ENCODE results near the gene THRAP3.

Gene THRAP3

GRCh38 chr1:36303650-36304360 lies 79.6 kb downstream of the THRAP3 start:
- DNase-seq, result no peak

DNA sequence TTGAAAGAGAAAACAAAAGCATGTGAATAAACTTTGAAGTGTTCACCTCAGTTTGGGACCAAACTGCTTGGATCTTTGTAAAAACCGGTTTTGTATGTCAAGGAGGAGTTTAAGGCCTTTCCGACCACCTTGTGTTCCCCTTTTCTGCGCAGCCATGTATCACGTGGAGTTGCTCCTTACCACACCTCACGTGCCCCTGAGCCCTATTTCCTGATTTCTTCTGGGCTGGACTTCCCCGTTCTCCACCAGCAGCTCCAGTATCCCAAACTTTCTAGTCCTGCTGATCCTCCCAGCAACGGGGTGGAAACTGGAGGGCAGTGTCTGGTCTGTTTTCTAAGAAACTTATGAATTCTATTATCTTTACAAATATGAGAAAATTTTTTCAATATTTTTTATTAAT lies 80.3 kb downstream of the THRAP3 start:
- no peak for DNase-seq

- peak; percentile 39 for DNase-seq
These were observed 81.0 kb downstream of the THRAP3 start for GRCh38 chr1:36304970-36305914.

DNA sequence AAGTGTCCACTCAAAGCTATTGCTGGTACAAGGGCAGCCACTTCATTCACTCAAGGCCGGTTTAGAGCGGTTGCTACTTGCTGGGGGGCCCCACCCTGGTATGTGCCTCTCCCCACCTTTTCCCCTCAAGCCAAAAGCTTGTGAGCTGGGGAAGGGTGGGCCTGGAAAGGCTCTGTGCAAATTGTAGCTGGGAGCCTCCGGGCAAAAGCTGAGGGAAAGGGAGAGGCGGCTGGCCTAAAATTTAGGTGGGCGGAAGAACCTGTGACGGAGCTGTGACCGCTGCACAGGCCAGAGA lies 81.6 kb downstream of the THRAP3 start:
- no peak for DNase-seq

DNA sequence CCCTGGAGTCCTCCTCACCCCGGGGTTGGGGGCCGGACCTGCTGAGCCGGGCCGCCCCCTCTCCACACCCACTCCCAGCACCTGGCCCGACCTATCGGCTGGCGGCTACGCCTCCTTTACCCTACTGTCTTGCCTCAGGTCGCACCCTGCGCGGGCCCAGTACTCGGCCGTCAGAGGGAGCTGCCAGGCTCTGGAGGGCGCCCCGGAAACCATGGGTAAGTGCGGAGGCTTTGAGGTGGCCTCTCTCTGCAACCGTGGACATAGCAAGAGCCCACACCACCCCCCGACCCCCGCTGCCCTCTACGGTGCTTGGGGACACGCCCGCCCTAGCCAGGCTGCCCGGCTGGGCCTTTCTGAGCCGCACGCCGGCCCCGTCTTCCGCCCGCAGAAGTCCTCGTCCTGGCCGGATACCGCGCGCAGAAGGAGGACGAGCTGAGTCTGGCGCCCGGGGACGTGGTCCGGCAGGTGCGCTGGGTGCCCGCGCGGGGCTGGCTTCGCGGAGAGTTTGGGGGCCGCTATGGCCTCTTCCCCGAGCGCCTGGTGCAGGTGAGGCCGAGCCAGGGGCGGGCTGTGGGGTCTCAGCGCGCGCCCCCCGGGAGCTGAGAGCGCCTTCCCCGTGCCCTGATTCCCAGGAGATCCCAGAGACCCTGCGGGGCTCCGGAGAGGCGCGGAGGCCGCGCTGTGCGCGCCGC lies 82.1 kb downstream of the THRAP3 start, which contains the start of gene SH3D21:
Gene SH3D21 (plus strand): TSS at position 159 of the 692 bp plus-strand sequence. CDS start 53 bp downstream, at position 212.
- peak; percentile 88 for DNase-seq

- peak; percentile 97 for DNase-seq
These were observed 82.7 kb downstream of the THRAP3 start for GRCh38 chr1:36306902-36307456.

- DNase-seq, result peak; percentile 18
These were observed 83.5 kb downstream of the THRAP3 start for GRCh38 chr1:36307601-36308330.

- no peak for DNase-seq
These were observed 85.2 kb downstream of the THRAP3 start for GRCh38 chr1:36309397-36309796.

GRCh38 chr1:36320291-36320761 lies 96.1 kb downstream of the THRAP3 start:
- peak; percentile 25 for DNase-seq

DNA sequence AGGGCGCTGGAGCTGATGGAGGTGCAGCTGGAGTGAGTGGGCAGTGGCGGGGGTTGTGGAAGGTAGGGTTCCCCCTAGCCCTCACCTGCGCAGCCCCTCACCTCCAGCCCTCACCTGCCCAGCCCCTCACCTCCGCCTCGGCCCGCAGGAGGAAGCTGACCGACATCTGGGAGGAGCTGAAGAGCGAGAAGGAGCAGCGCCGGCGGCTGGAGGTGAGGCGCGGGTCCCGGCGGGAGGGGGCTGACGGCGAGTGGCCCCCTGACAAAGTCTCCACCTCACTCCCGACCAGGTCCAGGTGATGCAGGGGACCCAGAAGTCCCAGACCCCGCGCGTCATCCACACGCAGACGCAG lies 96.5 kb downstream of the THRAP3 start:
- DNase-seq, result no peak

GRCh38 chr1:36321119-36321951 lies 97.1 kb downstream of the THRAP3 start:
- DNase-seq, result peak; percentile 87

- peak; percentile 77 for DNase-seq
These were observed 98.0 kb downstream of the THRAP3 start for GRCh38 chr1:36322041-36322785.

- peak; percentile 69 for DNase-seq
These were observed 98.8 kb downstream of the THRAP3 start for GRCh38 chr1:36322786-36323635.

DNA sequence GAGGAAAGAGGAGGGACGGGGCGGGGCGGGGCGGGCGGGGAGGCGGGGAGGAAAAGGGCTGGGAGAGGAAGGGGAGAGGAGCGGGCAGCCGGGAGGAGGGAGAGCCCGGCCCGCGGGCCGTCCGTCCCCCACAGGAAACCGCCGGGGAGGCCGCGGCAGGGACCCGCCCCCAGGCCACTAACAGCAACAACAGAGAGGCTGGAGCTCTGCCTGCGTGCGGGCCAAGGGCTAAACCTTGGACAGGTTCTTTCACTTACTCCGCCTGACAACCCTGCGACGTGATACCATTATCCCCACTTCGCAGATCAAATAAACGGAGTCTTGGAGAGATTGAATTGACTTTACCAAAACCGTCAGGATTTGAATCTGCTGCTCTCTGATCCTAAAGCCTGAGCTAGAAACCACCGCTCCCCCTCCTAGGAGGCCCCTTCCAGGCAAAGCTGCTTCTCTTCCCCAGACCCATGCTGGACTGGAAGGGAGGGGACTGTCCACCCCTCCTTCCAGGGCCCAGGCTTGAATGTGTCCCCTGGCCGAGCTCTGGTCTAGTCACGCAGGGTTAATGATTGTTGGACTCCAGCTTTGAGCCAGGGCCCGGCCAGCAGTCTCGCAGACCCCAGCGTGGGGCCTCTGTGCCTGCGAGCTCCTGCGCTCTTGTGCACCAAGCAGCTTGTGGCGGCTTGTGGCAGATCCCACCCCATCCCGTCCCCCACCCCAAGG lies 99.6 kb downstream of the THRAP3 start, which contains the start of gene EVA1B:
Gene EVA1B (minus strand): TSS at position 10 of the 717 bp plus-strand sequence. CDS start 608 bp downstream, outside the sequence.
- peak; percentile 83 for DNase-seq

GRCh38 chr1:36324353-36324703 lies 100.1 kb downstream of the THRAP3 start:
- DNase-seq, result no peak

DNA sequence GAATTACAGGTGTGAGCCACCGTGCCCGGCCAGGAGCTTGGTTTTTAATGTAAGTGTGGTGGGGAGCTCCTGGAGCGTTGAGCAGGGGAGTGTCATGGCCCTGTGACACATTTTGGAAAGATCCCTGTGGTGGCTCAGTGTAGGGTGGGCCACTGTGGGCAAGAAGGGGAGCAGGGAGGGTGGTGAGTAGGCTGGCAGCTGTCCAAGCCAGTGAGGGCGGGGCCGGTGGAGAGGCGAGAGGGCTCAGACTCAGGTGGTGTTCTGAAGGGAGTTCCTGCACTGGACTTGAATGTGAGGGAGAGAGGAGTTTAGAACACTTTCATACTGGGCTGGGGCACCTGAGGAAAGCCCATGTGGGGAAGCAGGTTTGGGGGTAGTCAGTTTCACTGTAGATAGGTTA lies 102.3 kb downstream of the THRAP3 start:
- no peak for DNase-seq

DNA sequence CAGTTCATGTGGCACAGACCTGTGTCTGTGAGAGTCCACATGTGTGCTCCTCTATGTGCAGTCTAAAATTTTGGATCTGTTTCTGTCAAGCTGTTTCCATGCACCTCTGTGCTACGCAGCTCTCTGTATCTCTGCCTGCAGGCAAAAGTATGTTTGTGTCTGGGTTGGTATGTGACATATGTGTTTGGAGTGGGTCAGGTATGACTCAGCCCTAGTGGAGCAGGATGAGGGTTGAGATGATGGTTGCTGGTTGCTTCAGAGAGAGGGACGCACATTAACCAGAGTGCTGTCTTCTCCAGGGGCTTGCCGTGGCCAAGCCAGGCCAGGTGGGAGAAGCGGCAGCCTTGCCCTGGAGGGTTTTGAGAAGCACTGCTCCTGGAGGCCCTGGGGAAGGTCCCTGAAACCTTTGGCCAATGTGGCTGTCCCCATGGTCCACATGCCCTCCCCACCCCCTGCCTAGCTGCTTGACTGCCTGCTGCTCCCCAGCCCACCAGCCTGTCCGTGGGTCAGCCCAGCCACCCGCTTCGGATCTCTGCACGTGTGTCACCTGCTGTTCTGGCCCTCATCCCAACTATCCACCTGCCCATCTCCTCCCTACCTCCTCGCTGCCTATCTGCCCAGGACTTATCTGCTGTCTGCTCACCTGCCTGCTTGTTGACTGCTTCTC lies 103.3 kb downstream of the THRAP3 start:
- DNase-seq, result peak; percentile 65

DNA sequence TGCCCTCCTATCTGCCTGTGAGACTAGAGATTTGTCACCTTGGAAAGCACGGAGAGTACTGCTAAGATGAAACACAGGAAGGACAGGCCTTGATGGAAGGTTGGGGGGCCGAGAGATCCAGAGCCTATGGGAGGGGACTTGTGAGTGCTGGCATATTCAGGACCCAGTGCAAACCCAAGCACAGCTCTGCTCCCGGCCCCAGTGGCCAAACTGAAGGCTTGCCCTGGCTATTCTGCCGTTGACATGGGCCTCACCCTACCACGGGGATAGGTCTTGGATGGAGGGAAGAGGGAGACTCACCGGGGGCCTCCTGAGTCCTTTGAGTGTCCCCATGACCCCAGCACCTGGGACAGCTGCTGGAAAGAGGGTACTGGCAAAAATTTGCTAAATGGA lies 103.8 kb downstream of the THRAP3 start:
- DNase-seq, result no peak
